ENCODE results near the gene MAP10.
"Not testable (repeated sequence)": the region's sequence is repeated elsewhere in the genome, so short reads cannot be mapped to it uniquely, and the experiment has no call there.

MAP10 gene

GRCh38 chr1:232805269-232806185 lies at the start of gene MAP10:
Gene MAP10, plus strand, starts transcription at chr1:232805416. Its CDS starts 34 bp downstream, at chr1:232805450.
- DNase-seq: peak in 1 of 2 experiments; percentile 57

DNA sequence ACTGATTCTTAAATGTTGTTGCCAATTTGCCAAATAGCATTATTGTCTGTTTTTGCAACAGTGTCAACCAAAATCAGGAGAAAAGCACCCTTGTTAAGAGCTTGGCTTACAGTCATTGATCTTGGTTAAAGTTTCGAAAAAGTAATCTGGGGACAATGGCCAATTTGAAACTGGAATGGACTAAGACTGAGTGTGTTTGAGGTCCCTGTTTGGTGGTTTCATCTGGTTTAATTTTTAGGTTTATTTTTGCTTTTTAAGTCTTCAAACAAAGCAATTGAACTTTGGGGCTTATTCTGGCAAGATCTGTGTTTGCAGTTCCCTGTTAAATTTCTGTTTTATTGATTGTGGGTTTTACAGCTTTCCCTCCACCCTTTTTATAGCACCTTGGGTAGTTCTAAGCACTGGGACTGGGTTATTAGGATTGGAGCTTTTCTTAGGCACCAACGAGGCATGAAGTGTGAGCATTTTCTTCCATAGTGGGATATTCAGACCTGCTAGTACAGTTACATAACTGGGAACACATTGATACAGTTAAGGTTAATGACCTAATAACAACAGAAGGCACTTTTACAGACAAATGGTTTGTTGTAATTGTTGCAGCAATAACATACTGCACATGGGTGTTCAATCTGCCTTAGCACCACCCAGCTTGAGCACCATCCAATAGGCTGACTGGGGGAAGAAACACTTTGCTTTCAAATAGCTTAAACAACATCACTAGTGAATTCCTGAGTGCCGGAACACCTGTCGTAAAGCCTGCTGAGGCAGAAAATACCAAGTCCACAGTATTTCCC lies 40.6 kb upstream of the MAP10 start:
- DNase-seq: no peak

- no peak for DNase-seq
These were observed 39.7 kb upstream of the MAP10 start for GRCh38 chr1:232765542-232765941.

- DNase-seq: no peak
These were observed 38.9 kb upstream of the MAP10 start for GRCh38 chr1:232766241-232766890.

DNA sequence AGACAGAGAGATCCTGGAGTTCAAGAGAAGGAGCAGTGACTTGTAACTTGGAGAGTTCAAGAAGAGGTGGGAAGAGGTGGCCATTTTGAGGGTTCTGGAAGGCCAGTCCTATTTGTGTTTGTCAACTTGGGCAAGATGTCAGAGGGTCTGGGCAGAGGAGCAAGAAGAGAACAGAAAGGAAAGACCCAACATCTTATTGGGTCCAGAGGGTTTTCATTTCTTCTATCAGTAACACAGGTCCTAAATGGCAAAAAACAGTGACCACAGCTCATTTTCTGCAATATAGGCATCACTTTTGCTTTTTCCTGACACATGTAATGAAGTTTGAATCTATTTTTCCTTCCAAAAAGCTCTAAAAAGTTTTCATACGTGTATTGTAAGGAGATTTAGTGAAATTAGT lies 38.3 kb upstream of the MAP10 start:
- no peak for DNase-seq

DNA sequence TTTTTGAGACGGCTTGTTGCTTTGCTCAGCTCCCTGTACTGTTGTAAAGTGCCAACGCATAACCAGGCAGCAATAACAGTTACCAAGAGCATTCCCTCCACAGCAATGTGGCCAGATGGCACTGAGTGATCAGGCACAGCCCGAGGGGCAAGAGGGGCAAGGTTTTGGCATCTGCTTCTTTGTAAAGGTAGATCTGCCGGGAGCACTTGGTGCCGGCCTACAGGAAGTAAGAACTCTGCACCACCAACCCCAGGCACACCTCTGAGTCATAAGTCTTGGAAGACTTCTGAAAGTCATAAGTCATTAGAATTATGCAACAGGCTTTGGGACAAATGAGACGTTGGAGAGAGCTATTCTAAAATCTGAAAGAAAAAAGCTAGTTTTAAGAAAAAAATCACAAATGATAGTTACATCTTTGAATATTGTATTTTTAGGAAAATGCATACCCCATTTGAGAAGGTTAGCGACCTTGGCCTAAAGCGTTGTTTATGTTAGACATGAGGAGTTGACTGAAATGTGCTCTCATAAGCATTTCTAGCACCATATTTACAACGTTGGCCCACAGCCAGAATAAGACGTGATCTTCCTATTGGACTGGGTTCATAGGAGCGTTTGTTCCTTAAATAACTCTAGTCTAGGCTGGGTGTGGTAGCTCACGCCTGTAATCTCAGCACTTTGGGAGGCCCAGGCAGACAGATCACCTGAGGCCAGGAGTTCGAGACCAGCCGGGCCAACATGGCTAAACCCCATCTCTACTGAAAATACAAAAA lies 37.7 kb upstream of the MAP10 start:
- no peak for DNase-seq

DNA sequence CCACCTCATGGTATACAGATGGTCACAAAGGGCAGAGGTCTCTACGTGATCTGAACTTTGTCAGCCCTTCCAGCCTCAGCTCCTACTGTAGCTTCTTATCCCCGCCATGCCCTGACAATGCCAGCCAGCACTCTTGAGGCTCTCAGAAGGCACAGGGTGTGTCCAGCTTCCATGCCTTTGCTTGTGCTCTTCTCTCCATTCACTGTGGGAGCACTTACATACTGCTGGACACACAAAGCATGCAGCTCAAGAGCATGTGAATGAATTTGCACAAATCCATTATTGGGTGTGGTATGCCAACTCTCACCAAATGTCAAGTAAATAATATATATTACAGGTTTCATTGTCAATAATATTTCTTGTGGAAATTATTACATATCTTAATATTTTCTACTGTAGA lies 36.4 kb upstream of the MAP10 start:
- no peak for DNase-seq

DNA sequence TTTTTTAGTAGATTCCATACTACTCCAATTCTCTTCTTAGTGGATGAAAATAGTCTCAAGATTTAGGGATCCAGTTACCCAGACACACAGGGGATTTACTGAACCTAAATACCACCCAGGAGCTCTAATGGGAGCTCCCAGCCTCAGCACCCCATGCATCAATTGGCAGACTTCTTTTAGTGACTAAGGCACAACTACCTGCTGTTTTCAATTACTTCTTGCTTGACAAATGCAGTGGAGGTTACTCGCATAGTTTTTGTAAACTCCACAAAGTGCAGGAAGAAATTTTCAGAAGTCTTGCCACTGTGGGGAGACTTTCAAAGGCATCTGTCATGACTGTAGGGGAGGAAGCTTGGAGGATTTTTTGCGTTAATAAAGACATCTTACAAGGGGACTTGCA lies 35.5 kb upstream of the MAP10 start:
- no peak for DNase-seq

- DNase-seq: no peak
These were observed 31.5 kb upstream of the MAP10 start for GRCh38 chr1:232773752-232774151.

GRCh38 chr1:232776526-232777106 lies 28.6 kb upstream of the MAP10 start:
- no peak for DNase-seq

DNA sequence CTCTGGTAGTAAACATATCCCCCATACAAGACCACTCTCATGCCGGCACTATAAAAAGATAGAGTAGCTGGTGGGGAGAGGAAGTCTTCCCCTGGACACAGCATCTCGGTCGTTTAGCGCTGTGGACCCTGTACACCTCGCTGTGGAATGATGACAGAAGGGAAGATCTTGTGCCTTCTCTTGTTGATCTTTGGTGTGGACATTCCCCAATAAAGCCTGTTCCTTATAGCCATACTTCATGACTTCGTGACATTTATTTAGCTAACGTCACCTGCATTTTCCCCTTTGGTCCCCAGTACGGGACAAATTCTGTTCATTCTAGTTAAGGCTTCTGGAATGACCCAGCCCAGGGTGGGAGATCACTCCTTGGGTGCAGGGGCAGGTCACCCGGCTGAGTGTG lies 24.9 kb upstream of the MAP10 start:
- no peak for DNase-seq

GRCh38 chr1:232784794-232785193 lies 20.4 kb upstream of the MAP10 start:
- DNase-seq: no peak

DNA sequence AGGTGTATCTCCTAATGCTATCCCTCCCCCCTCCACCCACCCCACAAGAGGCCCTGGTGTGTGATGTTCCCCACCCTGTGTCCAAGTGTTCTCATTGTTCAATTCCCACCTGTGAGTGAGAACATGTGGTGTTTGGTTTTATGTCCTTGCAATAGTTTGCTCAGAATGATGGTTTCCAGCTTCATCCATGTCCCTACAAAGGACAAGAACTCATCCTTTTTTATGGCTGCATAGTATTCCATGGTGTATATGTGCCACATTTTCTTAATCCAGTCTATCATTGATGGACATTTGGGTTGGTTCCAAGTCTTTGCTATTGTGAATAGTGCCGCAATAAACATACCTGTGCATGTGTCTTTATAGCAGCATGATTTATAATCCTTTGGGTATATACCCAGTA lies 19.6 kb upstream of the MAP10 start:
- not testable (repeated sequence) for DNase-seq

- DNase-seq: no peak
These were observed 18.3 kb upstream of the MAP10 start for GRCh38 chr1:232786845-232787455.

GRCh38 chr1:232788235-232788872 lies 16.9 kb upstream of the MAP10 start:
- no peak for DNase-seq

DNA sequence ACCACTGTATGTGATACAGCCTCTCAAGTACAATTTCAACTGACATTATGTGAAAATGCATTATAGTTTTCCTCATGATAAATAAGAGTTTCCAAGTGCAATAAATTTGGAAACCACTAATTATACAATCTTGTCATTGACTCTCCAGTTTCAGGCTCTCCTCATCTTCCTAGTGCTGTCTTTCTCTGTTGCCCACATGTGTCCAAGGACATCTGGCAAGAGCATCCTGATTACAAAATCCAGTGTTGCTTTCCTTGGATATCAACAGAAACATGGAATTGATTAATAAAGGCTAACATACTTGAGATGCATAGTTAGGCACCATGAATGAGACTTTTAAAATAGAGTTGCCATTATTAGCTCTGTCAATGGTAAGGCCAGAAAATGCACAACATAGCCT lies 15.6 kb upstream of the MAP10 start:
- no peak for DNase-seq

GRCh38 chr1:232792949-232793348 lies 12.3 kb upstream of the MAP10 start:
- no peak for DNase-seq

- peak in 1 of 2 experiments; percentile 29 for DNase-seq
These were observed 11.3 kb upstream of the MAP10 start for GRCh38 chr1:232793944-232794343.

GRCh38 chr1:232795497-232796053 lies 9.6 kb upstream of the MAP10 start:
- DNase-seq: no peak

- no peak for DNase-seq
These were observed 7.2 kb upstream of the MAP10 start for GRCh38 chr1:232797856-232798510.

Measured in NCI-H187 (cell line).